H1 (cell line): Measurements from ENCODE around the gene FBN2. TPM values are rescaled to one million over a fixed set of nuclear protein-coding genes. Genes with fewer than 3 reads are reported as not detected.

Experiments used
- CHD2 ChIP-seq: IDR thresholded peaks from 2 replicates; pipeline ENCODE4 v1.6.1; 2012; ENCODE audit warnings: low read length, improper control_type of control experiment
- CREB1 ChIP-seq: IDR thresholded peaks from 2 replicates; pipeline ENCODE4 v1.6.1; 2012; ENCODE audit warnings: inconsistent platforms
- GABPA ChIP-seq: IDR thresholded peaks from 2 replicates; pipeline ENCODE4 v1.6.1; 2011; ENCODE audit warnings: mild to moderate bottlenecking, low read length, moderate library complexity, borderline replicate concordance; ENCODE audit not compliant: insufficient read depth
- HDAC6 ChIP-seq: IDR thresholded peaks from one replicate; pipeline ENCODE4 v1.7.1; 2012; ENCODE audit warnings: low read depth, mild to moderate bottlenecking, inconsistent platforms, low read length, moderate library complexity
- JUN ChIP-seq: IDR thresholded peaks from 2 replicates; pipeline ENCODE4 v1.6.1; 2011; ENCODE audit warnings: low read depth, mild to moderate bottlenecking, improper control_type of control experiment, low read length
- JUND ChIP-seq: IDR thresholded peaks from 2 replicates; pipeline ENCODE4 v1.6.1; 2011; ENCODE audit warnings: mild to moderate bottlenecking, improper control_type of control experiment, low read length
- KDM1A ChIP-seq: fragments of 200-600, 300-600 bp; sonication (generic); IDR thresholded peaks from 2 replicates; pipeline ENCODE4 v1.7.1; 2016; ENCODE audit warnings: mild to moderate bottlenecking, low read length, borderline replicate concordance
- POLR2A ChIP-seq, 2 experiments: IDR thresholded peaks; 1 replicate in 1 of 2; 2 replicates in 1 of 2; pipeline ENCODE4 v1.6.1; 2011; ENCODE audit warnings: low read depth in 2 of 2, low read length in 2 of 2, mild to moderate bottlenecking in 2 of 2; ENCODE audit errors: control extremely low read depth in 1 of 2
- RAD21 ChIP-seq, 2 experiments: IDR thresholded peaks in 1 of 2; conservative IDR thresholded peaks in 1 of 2; 2 replicates each; pipeline ENCODE4 v1.6.1; 2011; ENCODE audit warnings: low read depth in 2 of 2, low read length in 2 of 2, improper control_type of control experiment in 1 of 2, inconsistent platforms in 1 of 2, mild to moderate bottlenecking in 1 of 2, moderate library complexity in 1 of 2
- SIRT6 ChIP-seq: IDR thresholded peaks from one replicate; pipeline ENCODE4 v1.7.1; 2012; ENCODE audit warnings: low read length, inconsistent platforms
- SUZ12 ChIP-seq: fragments of 200-600 bp; sonication (generic); IDR thresholded peaks from 2 replicates; pipeline ENCODE4 v1.6.1; 2012; ENCODE audit warnings: mild to moderate bottlenecking, inconsistent platforms, low read length, moderate library complexity, mixed read lengths
- TAF7 ChIP-seq: optimal IDR thresholded peaks from 2 replicates; pipeline ENCODE3; 2011; ENCODE audit warnings: low read depth, mild to moderate bottlenecking, inconsistent platforms, low read length, moderate library complexity, borderline replicate concordance
- TEAD4 ChIP-seq: IDR thresholded peaks from 2 replicates; pipeline ENCODE4 v1.6.1; 2012; ENCODE audit warnings: low read depth, low read length, inconsistent platforms, mixed read lengths
- YY1 ChIP-seq: IDR thresholded peaks from 2 replicates; pipeline ENCODE4 v1.6.1; 2011; ENCODE audit warnings: low read depth, mild to moderate bottlenecking, low read length
- ZNF274 ChIP-seq: IDR thresholded peaks from 2 replicates; pipeline ENCODE4 v1.7.0; 2012; ENCODE audit warnings: low read length, borderline replicate concordance; ENCODE audit errors: extremely low read depth
- polyA plus RNA-seq, 7 experiments: library from polyadenylated mRNA; depleted of rRNA in 3 of 7; stranded (reverse) in 5 of 7; unstranded in 2 of 7; fragments of >200 nt in 5 of 7; fragments of 200-250 nt in 2 of 7; gene quantifications; 1 replicate in 5 of 7; 2 replicates in 1 of 7; 4 replicates in 1 of 7; pipeline versions ENCODE4 v1.2.1 to v1.2.3, GENCODE V29; 2011 to 2013; ENCODE audit warnings: missing spikeins in 2 of 7, mixed read lengths in 2 of 7
- total RNA-seq: library from RNA; stranded (reverse); fragmentation: NEBNext Ultra II Directional; extraction: Animal tissue kit (Norgen Biotek cat#: 25700); gene quantifications from 2 replicates; pipeline ENCODE4 v1.2.1, GENCODE V29; 2021
- TF ChIP-seq, protein P1 (sequence below): IDR thresholded peaks from 2 replicates; pipeline ENCODE4 v1.6.1; 2011; ENCODE audit warnings: low read length, improper control_type of control experiment
- TF ChIP-seq, protein P2 (sequence below): IDR thresholded peaks from 2 replicates; pipeline ENCODE4 v1.6.1; 2012; ENCODE audit warnings: inconsistent platforms
- TF ChIP-seq, protein P3 (sequence below): IDR thresholded peaks from 2 replicates; pipeline ENCODE4 v1.6.1; 2012; ENCODE audit warnings: low read length, inconsistent platforms

FBN2 gene
- total and polyA plus RNA-seq, 2 of the 8 experiments (the other 6 are each of a cell fraction or from before 2014, with no cell fraction given): 14.1 to 16.3 TPM

DNA sequence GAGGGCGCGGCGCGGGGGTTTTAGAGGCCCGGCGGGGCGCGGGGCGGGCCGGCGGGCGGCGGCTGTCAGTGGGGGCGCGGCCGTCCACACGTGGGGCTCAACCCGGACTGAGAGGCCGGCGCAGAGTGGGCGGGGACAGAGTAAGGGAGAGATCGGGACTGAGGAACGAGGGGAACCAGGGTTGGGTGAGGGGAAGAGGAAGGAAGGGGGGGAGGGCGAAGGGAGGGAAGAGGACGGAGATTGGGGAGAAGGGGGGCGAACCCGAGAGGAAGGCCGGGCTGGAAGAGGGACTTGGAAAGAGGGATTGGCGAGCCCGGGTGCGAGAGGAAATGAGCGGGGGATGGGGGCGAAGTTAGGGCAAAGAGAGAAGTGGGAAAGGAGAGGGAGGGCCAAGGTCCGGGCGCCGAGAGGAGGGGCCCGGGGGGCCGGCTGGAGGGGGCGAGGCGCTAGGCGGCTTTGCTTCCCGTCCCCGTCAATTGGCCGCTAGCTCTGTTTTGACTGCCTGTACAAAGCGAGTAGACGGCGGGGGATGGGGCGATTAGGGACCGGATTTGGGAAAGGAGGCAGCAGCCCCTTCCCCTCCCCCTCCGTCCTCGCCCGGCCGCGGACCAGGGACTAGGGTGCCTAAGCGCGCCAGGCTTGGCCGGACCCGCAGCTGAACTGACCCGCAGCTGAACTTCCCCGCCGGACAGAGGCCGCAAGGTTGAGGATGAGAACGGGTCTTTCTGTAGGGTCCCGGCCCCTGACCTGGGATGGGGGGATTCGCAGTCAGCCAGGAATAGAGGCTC is 399 bp upstream of the FBN2 start (continued):
- TF ChIP-seq, protein P1, sequence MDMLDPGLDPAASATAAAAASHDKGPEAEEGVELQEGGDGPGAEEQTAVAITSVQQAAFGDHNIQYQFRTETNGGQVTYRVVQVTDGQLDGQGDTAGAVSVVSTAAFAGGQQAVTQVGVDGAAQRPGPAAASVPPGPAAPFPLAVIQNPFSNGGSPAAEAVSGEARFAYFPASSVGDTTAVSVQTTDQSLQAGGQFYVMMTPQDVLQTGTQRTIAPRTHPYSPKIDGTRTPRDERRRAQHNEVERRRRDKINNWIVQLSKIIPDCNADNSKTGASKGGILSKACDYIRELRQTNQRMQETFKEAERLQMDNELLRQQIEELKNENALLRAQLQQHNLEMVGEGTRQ: no peak
- TF ChIP-seq SUZ12: peak; percentile 47; the same call in 1 of the 2 replicates
- no peak for TF ChIP-seq SIRT6
- TF ChIP-seq GABPA: no peak
- TF ChIP-seq TAF7: no peak
- TF ChIP-seq RAD21 (IDR thresholded peaks at IDR 0.05 in 1 of 2, conservative IDR thresholded peaks at IDR 0.05 in 1 of 2; ENCODE audit: low read depth in 2 of 2, low read length in 2 of 2): no peak; a peak in 1 of 4 replicates
- no peak for TF ChIP-seq TEAD4
- TF ChIP-seq, protein P2, sequence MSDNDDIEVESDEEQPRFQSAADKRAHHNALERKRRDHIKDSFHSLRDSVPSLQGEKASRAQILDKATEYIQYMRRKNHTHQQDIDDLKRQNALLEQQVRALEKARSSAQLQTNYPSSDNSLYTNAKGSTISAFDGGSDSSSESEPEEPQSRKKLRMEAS: peak; percentile 26
- TF ChIP-seq, protein P3, sequence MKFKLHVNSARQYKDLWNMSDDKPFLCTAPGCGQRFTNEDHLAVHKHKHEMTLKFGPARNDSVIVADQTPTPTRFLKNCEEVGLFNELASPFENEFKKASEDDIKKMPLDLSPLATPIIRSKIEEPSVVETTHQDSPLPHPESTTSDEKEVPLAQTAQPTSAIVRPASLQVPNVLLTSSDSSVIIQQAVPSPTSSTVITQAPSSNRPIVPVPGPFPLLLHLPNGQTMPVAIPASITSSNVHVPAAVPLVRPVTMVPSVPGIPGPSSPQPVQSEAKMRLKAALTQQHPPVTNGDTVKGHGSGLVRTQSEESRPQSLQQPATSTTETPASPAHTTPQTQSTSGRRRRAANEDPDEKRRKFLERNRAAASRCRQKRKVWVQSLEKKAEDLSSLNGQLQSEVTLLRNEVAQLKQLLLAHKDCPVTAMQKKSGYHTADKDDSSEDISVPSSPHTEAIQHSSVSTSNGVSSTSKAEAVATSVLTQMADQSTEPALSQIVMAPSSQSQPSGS: no peak
- TF ChIP-seq JUND: no peak
- peak in 1 of 2 experiments; percentile 53; a peak in 1 of 3 replicates for TF ChIP-seq POLR2A (IDR thresholded peaks at IDR 0.05; ENCODE audit: control extremely low read depth in 1 of 2, low read depth in 2 of 2, low read length in 2 of 2)
- no peak for TF ChIP-seq CHD2
- no peak for TF ChIP-seq ZNF274
- no peak for TF ChIP-seq YY1
- 0 out of 2 replicates have a peak, but pooled peaks have one; percentile 4 for TF ChIP-seq KDM1A
- no peak for TF ChIP-seq JUN
- TF ChIP-seq HDAC6: no peak
- no peak for TF ChIP-seq CREB1
- TF ChIP-seq, all 59 proteins: peak for 12
